NT2/D1 (cell line): ENCODE results near the gene IL22RA1.

Source experiments
- DNase-seq: peaks from one replicate; pipeline ENCODE4 v3.0.0-alpha.2; 2011; ENCODE audit warnings: low read depth, low spot score
- H3K27me3 ChIP-seq: 2 replicates; pipeline ENCODE4 v1.6.0; 2011; ENCODE audit warnings: mild to moderate bottlenecking; ENCODE audit not compliant: insufficient read length, insufficient read depth
- H3K36me3 ChIP-seq: 2 replicates; pipeline ENCODE4 v1.6.1; 2011; ENCODE audit warnings: mild to moderate bottlenecking, low read length, mixed read lengths; ENCODE audit not compliant: insufficient read depth, insufficient read length
- H3K4me1 ChIP-seq: 2 replicates; pipeline ENCODE4 v1.5.1; 2011; ENCODE audit not compliant: insufficient read depth, insufficient read length
- H3K4me3 ChIP-seq: 2 replicates; pipeline ENCODE4 v1.5.1; 2011; ENCODE audit warnings: low read depth; ENCODE audit not compliant: insufficient read length
- H3K9ac ChIP-seq: 2 replicates; pipeline ENCODE4 v1.6.0; 2011; ENCODE audit warnings: low read depth; ENCODE audit not compliant: insufficient read length
- H3K9me3 ChIP-seq: 2 replicates; pipeline ENCODE4 v1.5.1; 2011; ENCODE audit warnings: mild to moderate bottlenecking, low read length; ENCODE audit not compliant: insufficient read depth
- SUZ12 ChIP-seq: IDR thresholded peaks from 2 replicates; pipeline ENCODE4 v1.6.1; 2011; ENCODE audit not compliant: insufficient read length, insufficient read depth; ENCODE audit errors: extremely low read depth
- YY1 ChIP-seq: IDR thresholded peaks from 2 replicates; pipeline ENCODE4 v1.6.1; 2011; ENCODE audit not compliant: insufficient read length, insufficient read depth
- ZNF274 ChIP-seq: IDR thresholded peaks from 2 replicates; pipeline ENCODE4 v1.6.1; 2011; ENCODE audit warnings: mild to moderate bottlenecking, low read depth, low read length

The IL22RA1 gene

DNA sequence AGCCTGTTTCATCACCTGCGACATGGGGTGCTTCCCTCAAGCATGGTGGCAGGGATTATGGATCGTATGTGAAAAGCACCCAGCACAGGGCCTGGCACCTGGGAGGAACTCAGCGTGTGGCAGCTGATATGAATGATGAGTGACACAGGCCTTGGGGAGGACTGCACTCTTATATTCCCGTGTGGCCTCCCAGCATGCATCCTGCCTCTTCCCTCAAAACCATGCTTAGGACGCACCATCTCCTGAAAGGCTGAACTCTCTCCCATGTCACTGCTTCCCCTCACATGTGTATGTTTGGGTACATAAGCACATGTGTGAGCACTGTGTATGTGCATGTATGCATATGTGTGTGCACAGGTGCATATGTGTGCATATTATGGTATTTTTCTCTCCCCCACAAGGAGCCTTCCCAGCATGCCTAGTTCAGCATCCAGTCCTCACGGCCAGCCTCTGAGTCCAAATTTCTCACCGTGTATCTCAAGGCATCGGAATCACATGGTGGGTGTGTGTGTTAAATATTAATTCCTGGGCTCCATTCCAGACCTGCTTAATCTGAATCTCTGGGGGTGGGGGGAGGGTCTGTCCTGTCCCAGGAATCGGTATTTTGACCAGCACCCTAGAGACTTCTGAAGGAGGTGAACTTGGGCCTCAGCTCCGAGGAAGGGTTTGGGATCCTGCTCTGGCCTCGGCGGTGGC is 43.8 kb downstream of the IL22RA1 start:
- no peaks in the 10 kb centered on the region for H3K36me3 ChIP-seq
- no peak overlapping the region for H3K4me3 ChIP-seq
- H3K9me3 ChIP-seq = no peaks in the 10 kb centered on the region
- TF ChIP-seq SUZ12 = no peak
- TF ChIP-seq YY1 = no peak
- TF ChIP-seq ZNF274 = no peak
- no peak for DNase-seq
- H3K4me1 ChIP-seq = peaks cover 21% of the 10 kb centered on the region
- H3K9ac ChIP-seq = no peak overlapping the region
- H3K27me3 ChIP-seq = no peaks in the 10 kb centered on the region

DNA sequence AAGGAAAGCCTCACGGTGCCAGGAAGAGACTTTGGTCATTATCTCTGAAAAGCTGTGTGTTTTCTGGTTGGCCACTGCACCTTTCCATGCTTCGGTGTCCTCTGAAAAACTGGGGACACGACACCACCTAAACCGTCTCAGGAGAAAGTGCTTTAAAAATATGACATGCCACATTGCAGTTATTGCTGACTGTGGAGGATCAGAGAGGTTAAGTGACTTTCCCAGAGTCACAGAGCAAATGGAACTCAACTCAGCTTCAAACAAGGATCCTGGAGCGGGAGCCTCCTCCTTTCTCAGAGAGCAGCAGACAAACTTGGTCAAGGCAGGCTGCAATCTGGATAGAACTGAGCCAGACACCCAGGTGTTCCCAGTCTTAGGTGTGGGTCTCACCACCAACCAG is 44.8 kb downstream of the IL22RA1 start:
- H3K9me3 ChIP-seq = no peaks in the 10 kb centered on the region
- no peak overlapping the region for H3K4me3 ChIP-seq
- DNase-seq = no peak
- H3K4me1 ChIP-seq = peaks cover 21% of the 10 kb centered on the region
- no peak for TF ChIP-seq ZNF274
- no peak for TF ChIP-seq YY1
- no peak for TF ChIP-seq SUZ12
- no peaks in the 10 kb centered on the region for H3K36me3 ChIP-seq
- H3K9ac ChIP-seq = no peak overlapping the region
- no peaks in the 10 kb centered on the region for H3K27me3 ChIP-seq

DNA sequence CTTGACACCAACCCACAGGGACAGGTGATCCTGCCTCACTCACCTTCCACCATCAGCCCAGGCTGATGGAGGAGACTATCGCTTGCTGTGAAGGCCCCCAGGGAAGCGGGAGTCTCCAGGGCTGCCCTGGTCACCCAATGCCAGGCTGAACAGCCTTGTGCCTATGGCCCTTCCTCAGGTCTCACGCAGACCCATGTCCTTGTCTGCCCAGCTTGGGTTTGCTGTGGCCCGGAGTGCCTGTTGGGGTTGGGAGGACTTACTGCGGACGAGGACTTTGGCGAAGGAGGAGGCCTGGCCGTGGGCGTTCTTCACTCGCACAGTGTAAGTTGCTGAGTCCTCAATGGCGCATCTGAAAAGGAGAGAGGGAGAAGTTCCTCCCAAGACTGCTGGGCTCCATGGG is 45.3 kb downstream of the IL22RA1 start:
- no peak overlapping the region for H3K4me3 ChIP-seq
- no peaks in the 10 kb centered on the region for H3K27me3 ChIP-seq
- no peak overlapping the region for H3K9ac ChIP-seq
- TF ChIP-seq YY1 (no peak), ZNF274 (no peak), SUZ12 (no peak)
- no peaks in the 10 kb centered on the region for H3K36me3 ChIP-seq
- H3K4me1 ChIP-seq = peaks cover 21% of the 10 kb centered on the region
- DNase-seq = no peak
- H3K9me3 ChIP-seq = no peaks in the 10 kb centered on the region

DNA sequence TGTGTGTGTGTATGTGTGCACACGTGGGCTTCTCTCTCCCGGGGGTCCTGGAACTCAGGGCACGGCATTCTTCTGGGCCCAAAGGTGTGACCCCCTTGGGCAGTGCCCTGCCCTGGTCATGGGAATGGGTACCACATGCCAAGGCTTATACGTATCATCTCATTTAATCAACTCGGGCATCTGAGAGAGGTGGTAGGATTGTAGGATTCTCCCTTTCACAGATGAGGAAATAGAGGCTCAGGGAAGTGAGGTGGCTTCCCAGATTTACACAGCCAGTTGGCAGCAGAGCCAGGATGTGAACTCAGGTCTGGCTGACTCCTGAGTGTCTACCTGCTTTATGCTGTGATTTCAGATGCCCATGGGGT is 46.2 kb downstream of the IL22RA1 start:
- TF ChIP-seq ZNF274 = no peak
- no peak for TF ChIP-seq SUZ12
- no peak for TF ChIP-seq YY1
- Histone ChIP-seq H3K9me3 (no peaks in the 10 kb centered on the region), H3K36me3 (no peaks in the 10 kb centered on the region), H3K9ac (no peak overlapping the region), H3K4me3 (no peak overlapping the region), H3K4me1 (peaks cover 22% of the 10 kb centered on the region), H3K27me3 (no peaks in the 10 kb centered on the region)
- no peak for DNase-seq

DNA sequence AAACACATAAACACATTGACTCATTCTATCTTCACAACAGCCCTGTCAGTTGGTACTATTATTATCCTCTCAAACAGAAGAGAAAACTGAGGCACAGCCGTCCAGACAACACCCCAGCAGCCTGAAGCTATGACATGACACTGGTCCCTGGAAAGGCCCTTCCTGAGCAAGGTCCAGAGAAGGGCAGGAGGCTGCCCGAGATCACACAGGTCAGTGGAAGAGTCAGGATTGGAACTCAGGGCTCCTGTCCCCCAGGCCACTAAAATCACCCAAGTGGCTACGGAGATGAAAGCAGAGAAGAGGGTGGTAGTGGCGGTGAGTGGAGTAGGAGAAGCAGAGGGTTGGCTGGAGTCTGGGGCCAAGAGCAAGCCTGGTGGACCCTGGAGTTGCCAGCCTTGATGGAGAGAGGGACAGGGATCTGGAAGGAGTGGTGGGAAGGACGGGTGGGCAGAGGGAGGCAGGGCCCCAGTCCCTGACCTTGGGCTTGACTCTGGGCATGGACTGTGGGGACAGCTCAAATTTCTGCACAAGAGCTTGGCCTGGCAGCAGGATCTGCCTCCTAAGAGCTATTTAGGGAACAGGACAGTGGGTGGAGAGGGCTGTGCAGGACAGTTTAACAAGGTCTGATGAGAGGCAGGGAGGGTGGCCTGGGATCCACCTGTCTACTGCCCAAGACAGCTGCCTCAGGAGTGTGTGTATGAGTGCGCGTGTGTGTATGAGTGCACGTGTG is 46.8 kb downstream of the IL22RA1 start:
- H3K9me3 ChIP-seq = no peaks in the 10 kb centered on the region
- no peaks in the 10 kb centered on the region for H3K36me3 ChIP-seq
- no peak for TF ChIP-seq ZNF274
- TF ChIP-seq SUZ12 = no peak
- no peak for TF ChIP-seq YY1
- H3K27me3 ChIP-seq = no peaks in the 10 kb centered on the region
- H3K4me1 ChIP-seq = peaks cover 23% of the 10 kb centered on the region
- no peak for DNase-seq
- H3K9ac ChIP-seq = no peak overlapping the region
- no peak overlapping the region for H3K4me3 ChIP-seq

DNA sequence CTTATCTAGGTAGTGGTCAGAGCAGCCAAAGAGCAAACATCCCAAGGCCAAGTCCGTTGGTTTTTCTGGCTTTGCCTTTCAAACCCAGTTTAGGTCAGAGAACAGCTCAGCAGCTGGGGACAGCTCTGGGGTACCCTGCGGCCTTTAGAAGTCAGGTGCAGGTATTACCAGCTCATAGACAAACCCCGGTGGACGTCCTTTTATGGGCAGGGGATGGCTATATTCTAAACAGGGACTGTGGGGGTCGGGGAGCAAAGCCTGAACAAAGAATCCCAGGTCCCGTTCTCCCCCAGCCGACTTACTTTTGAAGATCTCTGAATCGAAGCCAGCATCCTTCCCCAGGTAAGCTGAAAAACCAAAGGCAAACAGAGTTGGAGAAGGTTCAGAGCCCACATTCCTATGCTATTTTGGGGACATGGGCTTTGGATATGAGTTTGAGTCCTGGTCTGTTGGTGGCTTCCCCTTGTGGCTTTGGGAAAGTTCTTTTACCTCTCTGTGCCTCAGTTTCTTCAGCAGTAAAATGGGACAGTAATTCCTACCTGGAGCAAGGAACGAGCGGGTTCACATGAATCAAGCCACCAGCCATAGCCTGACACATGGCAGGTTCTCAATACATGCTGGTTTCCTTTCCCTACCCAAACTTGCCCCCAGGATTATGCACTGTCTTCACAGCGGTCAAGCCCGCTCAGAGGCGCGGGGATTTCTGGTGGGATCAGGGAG is 47.6 kb downstream of the IL22RA1 start:
- Histone ChIP-seq H3K27me3 (no peaks in the 10 kb centered on the region), H3K36me3 (no peaks in the 10 kb centered on the region), H3K9me3 (no peaks in the 10 kb centered on the region), H3K4me1 (peaks cover 23% of the 10 kb centered on the region), H3K4me3 (no peak overlapping the region), H3K9ac (no peak overlapping the region)
- TF ChIP-seq SUZ12 (no peak), ZNF274 (no peak), YY1 (no peak)
- no peak for DNase-seq

DNA sequence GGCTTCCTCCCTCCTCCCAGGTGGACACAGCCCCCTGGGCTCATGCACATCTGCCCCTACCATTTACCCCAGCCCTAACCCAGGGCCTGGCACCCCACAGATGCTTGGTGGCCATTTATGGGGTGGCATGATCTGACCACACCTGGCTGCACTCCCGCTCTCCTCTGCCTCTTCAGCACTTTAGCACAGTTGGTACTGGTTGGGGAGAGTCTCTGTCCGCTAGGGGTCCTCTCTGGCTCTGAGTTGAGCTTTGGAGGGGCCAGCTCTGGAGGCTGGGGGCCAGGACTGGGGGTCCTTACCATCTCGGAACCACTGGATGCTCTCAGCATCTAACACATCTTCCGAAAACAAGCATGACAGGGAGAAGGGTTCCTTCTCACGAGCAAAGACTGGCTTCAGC is 48.4 kb downstream of the IL22RA1 start:
- Histone ChIP-seq H3K4me3 (no peak overlapping the region), H3K9me3 (no peaks in the 10 kb centered on the region), H3K9ac (no peak overlapping the region), H3K4me1 (peaks cover 18% of the 10 kb centered on the region), H3K27me3 (no peaks in the 10 kb centered on the region), H3K36me3 (no peaks in the 10 kb centered on the region)
- no peak for DNase-seq
- TF ChIP-seq YY1 (no peak), SUZ12 (no peak), ZNF274 (no peak)
